Measurements from ENCODE around the gene ADAMTS8. TPM values are rescaled to one million over a fixed set of nuclear protein-coding genes. Genes with fewer than 3 reads are reported as not detected.

The ADAMTS8 gene
- total RNA-seq, result not detected in 2 replicates

GRCh38 chr11:130428316-130429119, at the start of gene ADAMTS8:
Gene ADAMTS8, minus strand, starts transcription at chr11:130428609. Its CDS starts 323 bp downstream, at chr11:130428286.

DNA sequence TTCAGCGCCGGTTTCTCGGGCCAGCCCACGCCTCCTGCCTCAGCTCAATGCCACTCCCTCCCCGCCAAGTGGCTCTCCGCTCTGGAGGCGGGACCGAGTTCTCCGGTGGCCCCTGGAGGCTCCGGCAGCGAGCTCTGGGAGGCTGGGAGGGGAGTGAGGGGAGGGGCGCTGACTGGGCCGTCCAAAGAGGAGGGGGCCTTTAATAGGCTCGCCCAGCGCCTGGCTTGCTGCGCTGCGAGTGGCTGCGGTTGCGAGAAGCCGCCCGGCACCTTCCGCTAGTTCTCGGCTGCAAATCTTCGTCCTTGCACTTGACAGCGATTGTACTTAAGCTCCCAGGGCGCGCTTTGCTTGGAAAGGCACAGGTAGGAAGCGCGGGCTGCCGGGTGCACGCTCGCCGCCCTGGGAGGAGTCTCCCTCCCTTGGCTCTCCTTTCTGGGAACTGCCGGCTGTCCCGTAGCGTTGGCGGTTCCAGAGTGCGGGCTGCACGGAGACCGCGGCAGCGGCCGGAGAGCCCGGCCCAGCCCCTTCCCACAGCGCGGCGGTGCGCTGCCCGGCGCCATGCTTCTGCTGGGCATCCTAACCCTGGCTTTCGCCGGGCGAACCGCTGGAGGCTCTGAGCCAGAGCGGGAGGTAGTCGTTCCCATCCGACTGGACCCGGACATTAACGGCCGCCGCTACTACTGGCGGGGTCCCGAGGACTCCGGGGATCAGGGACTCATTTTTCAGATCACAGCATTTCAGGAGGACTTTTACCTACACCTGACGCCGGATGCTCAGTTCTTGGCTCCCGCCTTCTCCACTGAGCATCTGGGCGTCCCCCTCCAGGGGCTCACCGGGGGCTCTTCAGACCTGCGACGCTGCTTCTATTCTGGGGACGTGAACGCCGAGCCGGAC, 20.3 kb upstream of the ADAMTS8 start, which contains the start of gene ADAMTS15:
ADAMTS15 (plus strand) TSS at position 230 of the 894 bp plus-strand sequence; CDS start at position 559, 329 bp downstream.

Other genes starting within 250 kb of the ADAMTS8 start
- 20.3 and 20.5 TPM in 2 replicates for gene ZBTB44, start 113.7 kb downstream of the ADAMTS8 start, total RNA-seq
- 1.8 and 4.9 TPM in 2 replicates for gene ADAMTS15, start 20.0 kb upstream of the ADAMTS8 start, total RNA-seq